B cell (primary cell): ENCODE results near the gene DHX34. TPM values are rescaled to one million over a fixed set of nuclear protein-coding genes. Genes with fewer than 3 reads are reported as not detected.

Source experiments
- ATAC-seq: fragments of 200-7000 bp; cut with Tn5 transposase; one replicate; pipeline ENCODE4 v1.10.0; 2021; ENCODE audit warnings: low read depth, mild to moderate bottlenecking, moderate number of reproducible peaks, moderate library complexity
- CTCF ChIA-PET: fragments of 350-600 bp; sonication (Branson Sonifier 250); formaldehyde crosslinking; loops from one replicate; lab custom pipeline; 2021; ENCODE audit warnings: antibody characterized with exemption, inconsistent platforms; lab: Charles Lee
- POLR2A ChIA-PET: fragments of 350-600 bp; sonication (Branson Sonifier 250); formaldehyde crosslinking; loops from one replicate; lab custom pipeline; 2021; ENCODE audit warnings: antibody characterized with exemption; lab: Charles Lee
- DNase-seq: peaks from one replicate; pipeline ENCODE4 v3.0.0; 2013
- H2AFZ ChIP-seq: 2 replicates; pipeline ENCODE4 v1.6.1; 2012; ENCODE audit warnings: mild to moderate bottlenecking, low read depth, low read length; ENCODE audit not compliant: insufficient read depth, poor library complexity, severe bottlenecking
- H3K27ac ChIP-seq, 2 donors: 1 replicate in 1 of 2; 2 replicates in 1 of 2; pipeline ENCODE4 v1.5.1; 2012 to 2013; ENCODE audit warnings: low read length in 2 of 2, mild to moderate bottlenecking in 2 of 2, moderate library complexity in 1 of 2
- H3K27me3 ChIP-seq, 4 experiments: fragments of 200-600 bp in 1 of 4; sonication (generic) in 1 of 4; replicated peaks in 1 of 4; 1 replicate in 2 of 4; 2 replicates in 2 of 4; pipeline versions ENCODE4 v1.6.1 to v1.7.0; 2013 to 2016; ENCODE audit warnings: low read length in 3 of 4, mild to moderate bottlenecking in 2 of 4, mixed read lengths in 1 of 4, moderate library complexity in 1 of 4; ENCODE audit not compliant: insufficient read depth in 4 of 4, control insufficient read depth in 3 of 4; ENCODE audit errors: control extremely low read depth in 1 of 4
- H3K36me3 ChIP-seq, 2 experiments: replicated peaks in 1 of 2; 1 replicate in 1 of 2; 2 replicates in 1 of 2; pipeline versions ENCODE4 v1.6.1 to v1.7.1; 2013; ENCODE audit warnings: low read length in 1 of 2; ENCODE audit not compliant: insufficient read depth in 2 of 2, control insufficient read depth in 1 of 2; ENCODE audit errors: control extremely low read depth in 1 of 2, extremely low read depth in 1 of 2
- H3K4me1 ChIP-seq, 2 donors: fragments of 200-600 bp in 1 of 2; sonication (generic) in 1 of 2; 1 replicate in 1 of 2; 2 replicates in 1 of 2; pipeline versions ENCODE4 v1.5.1 to v1.6.1; 2013 to 2017; ENCODE audit warnings: low read length in 2 of 2; ENCODE audit not compliant: control insufficient read depth in 2 of 2, insufficient read depth in 2 of 2
- H3K4me2 ChIP-seq: replicated peaks from 2 replicates; pipeline ENCODE3; 2012; ENCODE audit warnings: mild to moderate bottlenecking, low read depth, low read length; ENCODE audit not compliant: poor library complexity, severe bottlenecking
- H3K4me3 ChIP-seq, 5 experiments: fragments of 200-600 bp in 1 of 5; sonication (generic) in 1 of 5; 1 replicate in 3 of 5; 2 replicates in 2 of 5; pipeline versions ENCODE4 v1.5.1 to v1.7.0; 2011 to 2016; ENCODE audit warnings: low read length in 4 of 5, mild to moderate bottlenecking in 4 of 5, low read depth in 2 of 5, control low read depth in 1 of 5, moderate library complexity in 1 of 5; ENCODE audit not compliant: insufficient read depth in 1 of 5; ENCODE audit errors: control extremely low read depth in 1 of 5, extremely low read depth in 1 of 5
- H3K79me2 ChIP-seq: fragments of 200-600 bp; sonication (generic); one replicate; pipeline ENCODE4 v1.6.0; 2016; ENCODE audit warnings: low read length; ENCODE audit not compliant: control insufficient read depth, insufficient read depth
- H3K9ac ChIP-seq: fragments of 200-600 bp; sonication (generic); 2 replicates; pipeline ENCODE4 v1.6.1; 2017; ENCODE audit warnings: mild to moderate bottlenecking, low read length, moderate library complexity
- H3K9me3 ChIP-seq, 3 donors: one replicate each; pipeline versions ENCODE4 v1.6.1 to v1.7.1; 2013; ENCODE audit warnings: low read length in 2 of 3; ENCODE audit not compliant: control insufficient read depth in 2 of 3, insufficient read depth in 1 of 3; ENCODE audit errors: control extremely low read depth in 1 of 3
- H4K20me1 ChIP-seq: 2 replicates; pipeline ENCODE4 v1.6.0; 2012; ENCODE audit warnings: mild to moderate bottlenecking, low read length; ENCODE audit not compliant: insufficient read depth, control insufficient read depth, poor library complexity, severe bottlenecking
- H3K27ac Mint-ChIP-seq: one replicate; pipeline ENCODE4 v1.8.0; 2021; ENCODE audit warnings: mixed read lengths
- H3K27me3 Mint-ChIP-seq: one replicate; pipeline ENCODE4 v1.8.0; 2021; ENCODE audit warnings: mixed read lengths
- H3K4me1 Mint-ChIP-seq: one replicate; pipeline ENCODE4 v1.8.0; 2021; ENCODE audit warnings: mixed read lengths
- H3K4me3 Mint-ChIP-seq: one replicate; pipeline ENCODE4 v1.8.0; 2021; ENCODE audit warnings: mixed read lengths
- H3K9me3 Mint-ChIP-seq: one replicate; pipeline ENCODE4 v1.8.0; 2022; ENCODE audit warnings: mixed read lengths; ENCODE audit not compliant: insufficient read depth
- EZH2 ChIP-seq: IDR thresholded peaks from 2 replicates; pipeline ENCODE4 v1.6.1; 2012; ENCODE audit warnings: borderline replicate concordance, low read depth, mild to moderate bottlenecking, moderate library complexity, low read length; ENCODE audit not compliant: insufficient read depth, poor library complexity, severe bottlenecking
- WGBS: methylation state at CpG from one replicate; pipeline ENCODE4 v1.1.5; 2013; ENCODE audit warnings: missing lambda C conversion rate; ENCODE audit not compliant: insufficient coverage; 5-methylcytosine and 5-hydroxymethylcytosine counted together
- intact Hi-C: fragments of 100-400 bp; cut with micrococcal nuclease; formaldehyde crosslinking; loops from one replicate; pipeline ENCODE4 v1.10.0; 2022
- polyA plus RNA-seq: library from polyadenylated mRNA; depleted of rRNA; stranded (reverse); fragments of >200 nt; gene quantifications from 2 replicates; pipeline ENCODE4 v1.2.3, GENCODE V29; 2012
- total RNA-seq, 2 donors: library from RNA; stranded (reverse); fragments of 120-200 nt in 1 of 2; gene quantifications; 1 replicate in 1 of 2; 2 replicates in 1 of 2; pipeline versions ENCODE4 v1.2.3 to v1.2.4, GENCODE V29; 2013 to 2022
- TF ChIP-seq, protein P1 (sequence below): fragments of 200-600 bp; IDR thresholded peaks from one replicate; pipeline ENCODE4 v1.8.0; 2022; ENCODE audit warnings: antibody characterized with exemption, mild to moderate bottlenecking

Gene DHX34
- total and polyA plus RNA-seq, 2 donors (not counting 1 experiment from before 2014, with no cell fraction given) = 25.1 to 31.3 TPM

- 100% methylated on average over 1 of the region's 9 CpGs for WGBS
- Mint-ChIP-seq H3K27me3 (peaks cover 23% of the 10 kb centered on the region), H3K27ac (no peak overlapping the region), H3K4me3 (no peak overlapping the region), H3K9me3 (no peaks in the 10 kb centered on the region), H3K4me1 (peaks cover 7% of the 10 kb centered on the region)
- H3K9me3 ChIP-seq = no peaks in the 10 kb centered on the region
- CTCF ChIA-PET = no interaction called here
- no peaks in the 10 kb centered on the region for H3K36me3 ChIP-seq
- POLR2A ChIA-PET = no interaction called here
- H3K79me2 ChIP-seq = no peaks in the 10 kb centered on the region
- TF ChIP-seq, protein P1, sequence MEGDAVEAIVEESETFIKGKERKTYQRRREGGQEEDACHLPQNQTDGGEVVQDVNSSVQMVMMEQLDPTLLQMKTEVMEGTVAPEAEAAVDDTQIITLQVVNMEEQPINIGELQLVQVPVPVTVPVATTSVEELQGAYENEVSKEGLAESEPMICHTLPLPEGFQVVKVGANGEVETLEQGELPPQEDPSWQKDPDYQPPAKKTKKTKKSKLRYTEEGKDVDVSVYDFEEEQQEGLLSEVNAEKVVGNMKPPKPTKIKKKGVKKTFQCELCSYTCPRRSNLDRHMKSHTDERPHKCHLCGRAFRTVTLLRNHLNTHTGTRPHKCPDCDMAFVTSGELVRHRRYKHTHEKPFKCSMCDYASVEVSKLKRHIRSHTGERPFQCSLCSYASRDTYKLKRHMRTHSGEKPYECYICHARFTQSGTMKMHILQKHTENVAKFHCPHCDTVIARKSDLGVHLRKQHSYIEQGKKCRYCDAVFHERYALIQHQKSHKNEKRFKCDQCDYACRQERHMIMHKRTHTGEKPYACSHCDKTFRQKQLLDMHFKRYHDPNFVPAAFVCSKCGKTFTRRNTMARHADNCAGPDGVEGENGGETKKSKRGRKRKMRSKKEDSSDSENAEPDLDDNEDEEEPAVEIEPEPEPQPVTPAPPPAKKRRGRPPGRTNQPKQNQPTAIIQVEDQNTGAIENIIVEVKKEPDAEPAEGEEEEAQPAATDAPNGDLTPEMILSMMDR = no peak
- no peak for TF ChIP-seq EZH2
- ATAC-seq (no peak), DNase-seq (no peak)
- no peaks in the 10 kb centered on the region for H4K20me1 ChIP-seq
- intact Hi-C loops = no loop called here
- H3K27me3 ChIP-seq = peaks cover 0 to 3% (median 0%) of the 10 kb centered on the region in 4 experiments
- H3K9ac ChIP-seq = no peak overlapping the region
- H3K4me2 ChIP-seq = no peak overlapping the region
- H3K27ac ChIP-seq = no peak overlapping the region
- no peak overlapping the region for H2AFZ ChIP-seq
- H3K4me3 ChIP-seq = no peak overlapping the region
- H3K4me1 ChIP-seq = peaks cover 0 to 7% of the 10 kb centered on the region in 2 donors
Observed at GRCh38 chr19:47389150-47389556, 40.0 kb downstream of the DHX34 start.

DNA sequence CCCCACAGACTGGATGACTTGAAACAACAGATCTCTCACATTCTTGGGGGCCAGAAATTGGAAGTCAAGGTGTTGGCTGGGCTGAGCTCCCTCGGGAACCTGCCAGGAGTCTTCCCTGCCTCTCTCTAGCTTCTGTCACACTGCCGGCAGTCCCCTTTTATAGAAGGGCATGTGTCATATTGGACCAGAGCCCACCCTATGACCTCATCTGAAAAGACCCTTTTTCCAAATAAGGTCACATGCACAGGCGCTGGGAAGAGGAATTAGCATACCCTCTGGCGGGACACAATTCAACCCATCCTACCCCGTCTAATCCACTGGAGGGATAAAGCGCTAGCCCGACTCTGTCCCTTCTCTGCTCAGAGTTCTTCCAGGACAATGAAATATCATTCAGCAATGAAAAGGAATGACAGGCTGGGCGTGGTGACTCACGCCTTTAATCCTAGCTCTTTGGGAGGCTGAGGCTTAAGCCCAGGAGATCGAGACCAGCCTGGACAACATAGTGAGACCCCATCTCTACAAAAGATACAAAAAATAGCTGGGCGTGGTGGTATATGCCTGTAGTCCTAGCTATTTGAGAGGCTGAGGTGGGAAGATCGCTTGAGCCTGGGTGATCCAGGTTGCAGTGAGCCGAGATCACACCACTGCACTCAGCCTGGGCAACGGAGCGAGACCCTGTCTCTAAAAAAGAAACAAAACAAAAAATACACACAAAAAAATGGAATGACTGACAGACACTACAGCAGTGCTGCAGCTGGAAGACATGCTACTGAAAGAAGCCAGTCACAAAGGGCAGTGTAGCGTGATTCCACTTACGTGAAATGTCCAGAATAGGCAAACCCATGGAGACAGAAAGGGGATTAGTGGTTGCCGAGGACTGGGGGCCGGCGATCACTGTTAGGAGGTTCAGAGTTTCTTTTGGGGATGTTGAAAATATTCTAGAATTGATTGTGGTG is 41.7 kb downstream of the DHX34 start:
- Mint-ChIP-seq H3K9me3 (no peaks in the 10 kb centered on the region), H3K4me3 (no peak overlapping the region), H3K27ac (no peak overlapping the region), H3K4me1 (peaks cover 7% of the 10 kb centered on the region), H3K27me3 (peaks cover 30% of the 10 kb centered on the region)
- Histone ChIP-seq H3K27ac (no peak overlapping the region), H3K4me1 (peaks cover 0 to 7% of the 10 kb centered on the region in 2 donors), H3K4me2 (no peak overlapping the region), H3K27me3 (peaks cover 0 to 3% (median 0%) of the 10 kb centered on the region in 4 experiments), H4K20me1 (no peaks in the 10 kb centered on the region), H3K4me3 (no peak overlapping the region), H3K79me2 (no peaks in the 10 kb centered on the region), H3K9ac (no peak overlapping the region), H2AFZ (no peak overlapping the region), H3K9me3 (no peaks in the 10 kb centered on the region), H3K36me3 (no peaks in the 10 kb centered on the region)
- ChIA-PET CTCF (interaction anchor here (0.6 to 2.4 kb wide), 17 partner anchors 8 to 241 kb away, joined by 3 to 27 read pairs (median 4); partner anchors contain the start of genes DHX34 and INAFM1), POLR2A (no interaction called here)
- 80% methylated on average over 9 of the region's 20 CpGs for WGBS
- ATAC-seq = no peak
- no peak for DNase-seq
- intact Hi-C loops = loop anchor here (1.0 kb wide), 1 partner anchor 107 kb away; no protein-coding TSS in a partner anchor
- no peak for TF ChIP-seq EZH2
- TF ChIP-seq, protein P1 = no peak
